H1 (cell line): ENCODE data around the gene CACNG4. TPM values are rescaled to one million over a fixed set of nuclear protein-coding genes. Genes with fewer than 3 reads are reported as not detected.

Experiments used
- CTCF ChIA-PET: fragments of 300-600 bp; sonication (Branson Sonifier 250); formaldehyde crosslinking; loops from one replicate; lab custom pipeline; 2021; ENCODE audit not compliant: partially characterized antibody; lab: Charles Lee
- POLR2A ChIA-PET: fragments of 300-600 bp; sonication (Branson Sonifier 250); formaldehyde crosslinking; loops from one replicate; lab custom pipeline; 2021; ENCODE audit warnings: inconsistent platforms; ENCODE audit not compliant: partially characterized antibody; lab: Charles Lee
- DNase-seq, 2 experiments: peaks; one replicate each; pipeline versions ENCODE4 v3.0.0 to v3.0.0-alpha.2; 2010 to 2022; ENCODE audit warnings: low spot score in 2 of 2, low read depth in 1 of 2, mixed read lengths in 1 of 2
- FAIRE-seq: peaks from 2 replicates; lab custom pipeline; 2011; peaks lifted over from hg19 to GRCh38; lab: Jason Lieb, UNC
- H2AFZ ChIP-seq: 2 replicates; pipeline ENCODE4 v1.8.1; 2012; ENCODE audit warnings: low read length, inconsistent platforms
- H2AK5ac ChIP-seq: 2 replicates; pipeline ENCODE4 v1.6.1; 2013; ENCODE audit warnings: low read depth, low read length
- H2BK120ac ChIP-seq: replicated peaks from 2 replicates; pipeline ENCODE3; 2013; ENCODE audit warnings: low read depth, low read length, inconsistent platforms
- H2BK12ac ChIP-seq: 2 replicates; pipeline ENCODE4 v1.6.1; 2013; ENCODE audit warnings: low read depth, low read length
- H2BK15ac ChIP-seq: 2 replicates; pipeline ENCODE4 v1.6.1; 2013; ENCODE audit warnings: low read length
- H2BK20ac ChIP-seq: 2 replicates; pipeline ENCODE4 v1.6.1; 2013; ENCODE audit warnings: low read length
- H2BK5ac ChIP-seq: 2 replicates; pipeline ENCODE4 v1.6.1; 2013; ENCODE audit warnings: low read depth, low read length
- H3K14ac ChIP-seq: 2 replicates; pipeline ENCODE4 v1.6.1; 2013; ENCODE audit warnings: inconsistent platforms; ENCODE audit not compliant: insufficient read length
- H3K18ac ChIP-seq: 2 replicates; pipeline ENCODE4 v1.6.1; 2013; ENCODE audit warnings: low read length; ENCODE audit errors: extremely low read depth
- H3K23ac ChIP-seq: 2 replicates; pipeline ENCODE4 v1.6.1; 2013; ENCODE audit warnings: inconsistent platforms; ENCODE audit not compliant: insufficient read length
- H3K23me2 ChIP-seq: 2 replicates; pipeline ENCODE4 v1.6.1; 2013; ENCODE audit warnings: low read depth, low read length
- H3K27ac ChIP-seq: 2 replicates; pipeline ENCODE4 v1.6.1; 2011; ENCODE audit warnings: low read depth, low read length, inconsistent platforms
- H3K27me3 ChIP-seq, 4 experiments: replicated peaks in 1 of 4; 1 replicate in 1 of 4; 2 replicates in 3 of 4; pipeline versions ENCODE4 v1.6.1 to v1.8.1; 2011 to 2013; ENCODE audit warnings: low read length in 3 of 4, mild to moderate bottlenecking in 3 of 4, inconsistent platforms in 2 of 4, mixed read lengths in 2 of 4, moderate library complexity in 1 of 4; ENCODE audit not compliant: control insufficient read depth in 3 of 4, insufficient read depth in 3 of 4; ENCODE audit errors: extremely low read depth in 1 of 4
- H3K36me3 ChIP-seq, 4 experiments: 2 replicates each; pipeline versions ENCODE4 v1.6.1 to v1.8.1; 2011 to 2013; ENCODE audit warnings: mild to moderate bottlenecking in 4 of 4, low read length in 3 of 4, moderate library complexity in 2 of 4, control low read depth in 1 of 4, inconsistent platforms in 1 of 4; ENCODE audit not compliant: insufficient read depth in 4 of 4, control insufficient read depth in 2 of 4
- H3K4ac ChIP-seq: replicated peaks from 2 replicates; pipeline ENCODE3; 2013; ENCODE audit warnings: low read length, low read depth, mixed read lengths, inconsistent platforms; ENCODE audit not compliant: insufficient read length
- H3K4me1 ChIP-seq, 4 experiments: replicated peaks in 1 of 4; 1 replicate in 1 of 4; 2 replicates in 3 of 4; pipeline versions ENCODE4 v1.6.1 to v1.8.1; 2011 to 2013; ENCODE audit warnings: low read length in 3 of 4, inconsistent platforms in 2 of 4, mixed read lengths in 1 of 4; ENCODE audit not compliant: insufficient read depth in 4 of 4, control insufficient read depth in 3 of 4
- H3K4me2 ChIP-seq, 2 experiments: 2 replicates each; pipeline versions ENCODE4 v1.6.1 to v1.8.1; 2011 to 2013; ENCODE audit warnings: low read depth in 2 of 2, low read length in 2 of 2, control low read depth in 1 of 2, inconsistent platforms in 1 of 2, mild to moderate bottlenecking in 1 of 2; ENCODE audit not compliant: insufficient read depth in 1 of 2
- H3K4me3 ChIP-seq, 4 experiments: fragments of 200-600, 300-600 bp in 1 of 4; sonication (generic), shearing (Covaris generic), sonication (Bioruptor Twin) in 1 of 4; 2 replicates each; pipeline versions ENCODE4 v1.5.1 to v1.8.1; 2011 to 2016; ENCODE audit warnings: low read length in 4 of 4, low read depth in 3 of 4, control low read depth in 2 of 4, inconsistent platforms in 2 of 4, mild to moderate bottlenecking in 2 of 4, mixed read lengths in 1 of 4, moderate library complexity in 1 of 4; ENCODE audit not compliant: insufficient read depth in 2 of 4; ENCODE audit errors: extremely low read depth in 1 of 4
- H3K56ac ChIP-seq: replicated peaks from 2 replicates; pipeline ENCODE3; 2013; ENCODE audit warnings: low read depth, mild to moderate bottlenecking, mixed read lengths, low read length, inconsistent platforms; ENCODE audit not compliant: insufficient read length
- H3K79me1 ChIP-seq: 2 replicates; pipeline ENCODE4 v1.6.1; 2013; ENCODE audit warnings: low read depth, low read length, control low read depth
- H3K79me2 ChIP-seq, 2 experiments: 2 replicates each; pipeline versions ENCODE4 v1.6.1 to v1.8.1; 2012 to 2013; ENCODE audit warnings: low read length in 2 of 2, mild to moderate bottlenecking in 2 of 2, inconsistent platforms in 1 of 2; ENCODE audit not compliant: insufficient read depth in 2 of 2, control insufficient read depth in 1 of 2
- H3K9ac ChIP-seq, 4 experiments: replicated peaks in 1 of 4; 1 replicate in 1 of 4; 2 replicates in 3 of 4; pipeline versions ENCODE4 v1.6.1 to v1.8.1; 2011 to 2013; ENCODE audit warnings: low read depth in 3 of 4, low read length in 3 of 4, control low read depth in 2 of 4, mild to moderate bottlenecking in 2 of 4, moderate library complexity in 2 of 4, inconsistent platforms in 1 of 4; ENCODE audit errors: extremely low read depth in 1 of 4
- H3K9me3 ChIP-seq, 2 experiments: 2 replicates each; pipeline versions ENCODE4 v1.6.1 to v1.8.1; 2012 to 2013; ENCODE audit warnings: mild to moderate bottlenecking in 2 of 2, moderate library complexity in 2 of 2, control low read depth in 1 of 2, inconsistent platforms in 1 of 2, low read depth in 1 of 2, low read length in 1 of 2, mixed read lengths in 1 of 2; ENCODE audit not compliant: insufficient read depth in 2 of 2
- H4K20me1 ChIP-seq, 2 experiments: replicated peaks in 1 of 2; 2 replicates each; pipeline versions ENCODE3 to v1.8.1; 2011 to 2013; ENCODE audit warnings: inconsistent platforms in 2 of 2, low read length in 2 of 2, mild to moderate bottlenecking in 1 of 2; ENCODE audit not compliant: insufficient read depth in 2 of 2, control insufficient read depth in 1 of 2
- H4K5ac ChIP-seq: 2 replicates; pipeline ENCODE4 v1.6.1; 2013; ENCODE audit warnings: low read length, low read depth, mixed read lengths, inconsistent platforms; ENCODE audit not compliant: insufficient read length
- H4K8ac ChIP-seq: 2 replicates; pipeline ENCODE4 v1.8.0; 2013; ENCODE audit warnings: mild to moderate bottlenecking, moderate library complexity, low read length, inconsistent platforms; ENCODE audit not compliant: insufficient read depth; ENCODE audit errors: extremely low read depth
- H4K91ac ChIP-seq: replicated peaks from 2 replicates; pipeline ENCODE3; 2013; ENCODE audit warnings: low read length, mixed read lengths, inconsistent platforms; ENCODE audit not compliant: insufficient read length
- BCL11A ChIP-seq, 2 experiments: IDR thresholded peaks; one replicate each; pipeline ENCODE4 v1.6.1; 2011; ENCODE audit warnings: low read depth in 2 of 2, low read length in 2 of 2, mild to moderate bottlenecking in 2 of 2
- CEBPB ChIP-seq: IDR thresholded peaks from 2 replicates; pipeline ENCODE4 v1.6.1; 2012; ENCODE audit warnings: low read depth, low read length
- CTCF ChIP-seq, 3 experiments: IDR thresholded peaks; 1 replicate in 2 of 3; 2 replicates in 1 of 3; pipeline versions ENCODE4 v1.5.1 to v1.6.1; 2011; ENCODE audit warnings: low read length in 3 of 3, mild to moderate bottlenecking in 3 of 3, inconsistent platforms in 2 of 3, low read depth in 1 of 3, moderate library complexity in 1 of 3; ENCODE audit not compliant: insufficient read depth in 1 of 3; ENCODE audit errors: control extremely low read depth in 1 of 3
- EGR1 ChIP-seq: IDR thresholded peaks from 2 replicates; pipeline ENCODE4 v1.6.1; 2011; ENCODE audit warnings: low read depth, low read length, borderline replicate concordance
- EP300 ChIP-seq, 2 experiments: IDR thresholded peaks; 1 replicate in 1 of 2; 2 replicates in 1 of 2; pipeline ENCODE4 v1.6.1; 2011 to 2012; ENCODE audit warnings: low read depth in 2 of 2, low read length in 2 of 2, mild to moderate bottlenecking in 2 of 2, borderline replicate concordance in 1 of 2, inconsistent platforms in 1 of 2, moderate library complexity in 1 of 2
- FOSL1 ChIP-seq: IDR thresholded peaks from 2 replicates; pipeline ENCODE4 v1.6.1; 2011; ENCODE audit warnings: mild to moderate bottlenecking, low read depth, low read length, moderate library complexity; ENCODE audit not compliant: insufficient read depth
- HDAC6 ChIP-seq: IDR thresholded peaks from one replicate; pipeline ENCODE4 v1.7.1; 2012; ENCODE audit warnings: low read depth, mild to moderate bottlenecking, inconsistent platforms, low read length, moderate library complexity
- PHF8 ChIP-seq: fragments of 200-600 bp; sonication (generic); conservative IDR thresholded peaks from 2 replicates; pipeline ENCODE4 v1.7.1; 2012; ENCODE audit warnings: low read depth, mild to moderate bottlenecking, inconsistent platforms, low read length, moderate library complexity
- POLR2A ChIP-seq, 2 experiments: IDR thresholded peaks; 1 replicate in 1 of 2; 2 replicates in 1 of 2; pipeline ENCODE4 v1.6.1; 2011; ENCODE audit warnings: low read depth in 2 of 2, low read length in 2 of 2, mild to moderate bottlenecking in 2 of 2; ENCODE audit errors: control extremely low read depth in 1 of 2
- POLR2AphosphoS5 ChIP-seq: IDR thresholded peaks from 2 replicates; pipeline ENCODE4 v1.6.1; 2011; ENCODE audit warnings: low read depth, low read length
- RFX5 ChIP-seq: IDR thresholded peaks from 2 replicates; pipeline ENCODE4 v1.6.1; 2011; ENCODE audit warnings: low read depth, low read length, improper control_type of control experiment, borderline replicate concordance
- TCF12 ChIP-seq: IDR thresholded peaks from 2 replicates; pipeline ENCODE4 v1.6.1; 2011; ENCODE audit warnings: low read depth, mild to moderate bottlenecking, low read length
- WGBS, 2 experiments: shearing (Covaris generic) in 1 of 2; methylation state at CpG; one replicate each; pipeline versions ENCODE4 v1.1.6 to v1.1.7; 2013 to 2015; ENCODE audit warnings: low lambda C conversion rate in 2 of 2, mixed read lengths in 2 of 2, inconsistent platforms in 1 of 2, low coverage in 1 of 2, missing lambda C conversion rate in 1 of 2; ENCODE audit not compliant: insufficient replicate concordance in 2 of 2, insufficient coverage in 1 of 2, insufficient read length in 1 of 2; ENCODE audit errors: extremely low coverage in 1 of 2, missing lambda C conversion rate in 1 of 2; 5-methylcytosine and 5-hydroxymethylcytosine counted together
- polyA plus RNA-seq, 7 experiments: library from polyadenylated mRNA; depleted of rRNA in 3 of 7; stranded (reverse) in 5 of 7; unstranded in 2 of 7; fragments of >200 nt in 5 of 7; fragments of 200-250 nt in 2 of 7; gene quantifications; 1 replicate in 5 of 7; 2 replicates in 1 of 7; 4 replicates in 1 of 7; pipeline versions ENCODE4 v1.2.1 to v1.2.3, GENCODE V29; 2011 to 2013; ENCODE audit warnings: missing spikeins in 2 of 7, mixed read lengths in 2 of 7
- total RNA-seq: library from RNA; stranded (reverse); fragmentation: NEBNext Ultra II Directional; extraction: Animal tissue kit (Norgen Biotek cat#: 25700); gene quantifications from 2 replicates; pipeline ENCODE4 v1.2.1, GENCODE V29; 2021

Gene CACNG4
- total and polyA plus RNA-seq, 2 of the 8 experiments (the other 6 are each of a cell fraction or from before 2014, with no cell fraction given): 3.6 to 5.6 TPM

- no peak overlapping the region for H3K27ac ChIP-seq
- H2BK20ac ChIP-seq: no peak overlapping the region
- H3K9me3 ChIP-seq: peaks cover 7 to 16% of the 10 kb centered on the region in 2 experiments; a peak in 2 of 4 replicates
- H2AK5ac ChIP-seq: no peak overlapping the region
- POLR2A ChIA-PET: no interaction called here
- WGBS, 2 experiments: 92% methylated on average over 5 of the region's 5 CpGs; no CpG with 5 or more reads in 1 of the 2 experiments
- no peak overlapping the region for H2BK15ac ChIP-seq
- H3K36me3 ChIP-seq: no peaks in the 10 kb centered on the region
- no peak overlapping the region for H3K4me3 ChIP-seq
- FAIRE-seq (no peak), DNase-seq (no peak)
- H4K8ac ChIP-seq: no peak overlapping the region
- no peak overlapping the region for H3K56ac ChIP-seq
- H3K27me3 ChIP-seq: no peaks in the 10 kb centered on the region; a peak in 1 of 7 replicates
- H3K23ac ChIP-seq: no peak overlapping the region
- no peak overlapping the region for H3K18ac ChIP-seq
- no peak overlapping the region for H4K91ac ChIP-seq
- H4K5ac ChIP-seq: no peak overlapping the region
- no peaks in the 10 kb centered on the region for H3K79me1 ChIP-seq
- no peak overlapping the region for H3K9ac ChIP-seq
- H3K79me2 ChIP-seq: no peaks in the 10 kb centered on the region
- H2BK120ac ChIP-seq: no peak overlapping the region
- CTCF ChIA-PET: no interaction called here
- H3K4ac ChIP-seq: no peak overlapping the region
- peaks cover 2% of the 10 kb centered on the region; the same call in 1 of the 2 replicates for H3K23me2 ChIP-seq
- H4K20me1 ChIP-seq: no peaks in the 10 kb centered on the region
- H3K14ac ChIP-seq: no peak overlapping the region
- H2BK12ac ChIP-seq: no peak overlapping the region
- no peak overlapping the region for H2BK5ac ChIP-seq
- H3K4me2 ChIP-seq: no peak overlapping the region
- no peaks in the 10 kb centered on the region for H3K4me1 ChIP-seq
- H2AFZ ChIP-seq: no peak overlapping the region
- TF ChIP-seq TCF12 (no peak), POLR2AphosphoS5 (no peak), HDAC6 (no peak), CTCF (IDR thresholded peaks at IDR 0.05; ENCODE audit: control extremely low read depth in 1 of 3, insufficient read depth in 1 of 3, low read depth in 1 of 3, low read length in 3 of 3) (no peak), POLR2A (IDR thresholded peaks at IDR 0.05; ENCODE audit: control extremely low read depth in 1 of 2, low read depth in 2 of 2, low read length in 2 of 2) (no peak), FOSL1 (no peak), PHF8 (no peak), EGR1 (no peak), BCL11A (IDR thresholded peaks at IDR 0.05; ENCODE audit: low read depth in 2 of 2, low read length in 2 of 2) (no peak), EP300 (IDR thresholded peaks at IDR 0.05; ENCODE audit: borderline replicate concordance in 1 of 2, low read depth in 2 of 2, low read length in 2 of 2) (no peak), CEBPB (no peak), RFX5 (no peak)
These were observed 87.3 kb downstream of the CACNG4 start for GRCh38 chr17:67051837-67052236.
